ENCODE measurements around the gene SLC9A8. TPM values are rescaled to one million over a fixed set of nuclear protein-coding genes. Genes with fewer than 3 reads are reported as not detected.

Gene SLC9A8
- total RNA-seq, 2 experiments from 2014 or later, result 9.4 to 11.3 TPM

DNA sequence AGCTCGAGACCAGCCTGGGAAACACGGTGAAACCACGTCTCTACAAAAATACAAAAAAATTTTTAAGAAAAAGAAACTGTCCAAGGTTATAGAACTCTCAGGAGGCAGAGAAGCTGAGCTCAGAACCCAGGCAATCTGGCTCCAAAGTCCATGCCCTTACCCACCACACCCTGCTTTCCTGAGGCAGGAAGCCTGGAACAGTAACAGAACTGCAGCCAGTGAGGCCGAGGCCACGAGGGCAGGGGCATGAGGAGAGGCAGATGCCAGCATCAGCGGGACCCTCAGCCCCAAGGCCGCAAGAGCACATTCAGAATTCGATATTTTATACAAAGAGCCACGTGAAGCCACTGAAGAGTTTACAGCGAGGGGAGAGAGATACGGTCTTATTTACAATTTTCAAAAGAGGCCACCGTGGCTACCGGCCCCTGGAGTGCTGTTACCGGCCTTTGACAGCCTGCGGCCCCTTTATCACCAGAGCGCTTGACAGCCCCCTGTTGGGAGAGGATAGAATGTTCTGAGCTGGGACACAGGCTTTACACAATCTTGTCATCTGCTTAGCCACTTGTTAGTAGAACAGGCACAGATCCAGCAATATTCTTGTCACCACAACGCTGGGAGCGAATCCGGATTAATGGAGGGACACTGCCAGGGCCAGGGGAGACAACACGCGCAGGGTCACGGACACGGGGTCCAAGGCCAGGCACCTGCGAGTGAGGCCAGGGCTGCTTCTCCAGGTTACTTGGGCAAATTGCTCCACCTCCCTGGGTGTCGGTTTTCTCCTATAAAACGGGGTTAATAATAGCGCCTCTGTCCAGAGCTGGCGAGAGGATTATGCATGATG lies 97.1 kb downstream of the SLC9A8 start:
- peaks cover 17% of the 10 kb centered on the region for H3K36me3 Mint-ChIP-seq (ENCODE audit: low read depth)
- no peak for TF ChIP-seq CTCF (IDR thresholded peaks at IDR 0.05)
- DNase-seq (no peak), ATAC-seq (no peak)
- H3K4me1 Mint-ChIP-seq (ENCODE audit: low read depth), result peaks cover 21% of the 10 kb centered on the region
- ChIA-PET CTCF (interaction anchor here (1.6 to 7.7 kb wide), 2 partner anchors 21 to 50 kb away, joined by 3 to 40 read pairs; no protein-coding TSS in a partner anchor), POLR2A (no interaction called here)
- no peaks in the 10 kb centered on the region for H3K9me3 Mint-ChIP-seq
- no peaks in the 10 kb centered on the region for H3K27me3 Mint-ChIP-seq
- H3K4me3 Mint-ChIP-seq, result no peak overlapping the region
- intact Hi-C loops (cut with micrococcal nuclease), result no loop called here
- H3K27ac Mint-ChIP-seq, result peak overlapping the region; percentile 15

GRCh38 chr20:49910340-49910706 lies 97.7 kb downstream of the SLC9A8 start:
- intact Hi-C loops (cut with micrococcal nuclease), result no loop called here
- peaks cover 21% of the 10 kb centered on the region for H3K4me1 Mint-ChIP-seq (ENCODE audit: low read depth)
- no peaks in the 10 kb centered on the region for H3K27me3 Mint-ChIP-seq
- DNase-seq (no peak), ATAC-seq (no peak)
- CTCF ChIA-PET, result interaction anchor here (1.6 to 7.7 kb wide), 2 partner anchors 22 to 50 kb away, joined by 3 to 40 read pairs; no protein-coding TSS in a partner anchor
- POLR2A ChIA-PET, result no interaction called here
- peaks cover 12% of the 10 kb centered on the region for H3K36me3 Mint-ChIP-seq (ENCODE audit: low read depth)
- no peak for TF ChIP-seq CTCF (IDR thresholded peaks at IDR 0.05)
- no peak overlapping the region for H3K4me3 Mint-ChIP-seq
- H3K27ac Mint-ChIP-seq, result no peak overlapping the region
- H3K9me3 Mint-ChIP-seq, result no peaks in the 10 kb centered on the region

DNA sequence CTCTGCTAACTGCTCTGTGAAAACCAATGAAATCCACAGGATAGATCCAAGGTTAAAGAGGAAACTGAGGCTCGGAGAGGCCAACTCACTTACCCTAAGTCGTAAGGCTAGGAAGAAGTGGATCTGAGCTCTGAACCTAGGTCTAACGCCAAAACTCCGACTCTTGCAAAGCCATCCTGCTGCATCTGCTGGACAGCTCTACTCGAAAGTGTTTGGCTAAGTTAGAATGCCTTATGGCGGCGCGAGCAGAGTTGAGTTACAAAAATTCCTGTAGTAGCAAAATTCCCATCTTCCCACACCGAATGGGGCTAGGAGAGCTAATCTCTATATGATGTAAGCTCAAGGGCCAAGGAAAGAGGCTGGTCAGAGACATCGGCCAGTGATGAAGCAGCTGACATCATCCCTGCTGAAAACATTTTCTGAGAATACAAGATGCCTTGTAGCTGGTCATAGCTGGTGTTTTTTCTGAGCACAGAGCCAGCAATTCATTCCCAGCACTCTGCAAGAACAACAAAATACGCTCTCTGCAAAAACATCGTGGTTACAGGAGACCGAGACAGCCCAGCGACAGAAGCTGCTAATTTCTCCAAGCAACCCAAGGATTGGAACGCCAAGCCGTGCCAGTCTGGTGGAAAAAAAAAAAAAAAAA lies 100.9 kb downstream of the SLC9A8 start:
- no peaks in the 10 kb centered on the region for H3K9me3 Mint-ChIP-seq
- no peak for TF ChIP-seq CTCF (IDR thresholded peaks at IDR 0.05)
- intact Hi-C loops (cut with micrococcal nuclease), result no loop called here
- POLR2A ChIA-PET, result interaction anchor here (0.6 to 1.1 kb wide), 4 partner anchors 9 to 317 kb away, joined by 3 to 5 read pairs (median 3); no protein-coding TSS in a partner anchor
- H3K36me3 Mint-ChIP-seq (ENCODE audit: low read depth), result peaks cover 1% of the 10 kb centered on the region
- peak overlapping the region; percentile 95 for H3K4me3 Mint-ChIP-seq
- ATAC-seq (no peak), DNase-seq (no peak)
- peaks cover 30% of the 10 kb centered on the region for H3K4me1 Mint-ChIP-seq (ENCODE audit: low read depth)
- H3K27me3 Mint-ChIP-seq, result no peaks in the 10 kb centered on the region
- peak overlapping the region; percentile 80 for H3K27ac Mint-ChIP-seq
- CTCF ChIA-PET, result interaction anchor here (1.0 to 7.7 kb wide), 9 partner anchors 12 to 373 kb away, joined by 3 to 40 read pairs (median 3); no protein-coding TSS in a partner anchor

DNA sequence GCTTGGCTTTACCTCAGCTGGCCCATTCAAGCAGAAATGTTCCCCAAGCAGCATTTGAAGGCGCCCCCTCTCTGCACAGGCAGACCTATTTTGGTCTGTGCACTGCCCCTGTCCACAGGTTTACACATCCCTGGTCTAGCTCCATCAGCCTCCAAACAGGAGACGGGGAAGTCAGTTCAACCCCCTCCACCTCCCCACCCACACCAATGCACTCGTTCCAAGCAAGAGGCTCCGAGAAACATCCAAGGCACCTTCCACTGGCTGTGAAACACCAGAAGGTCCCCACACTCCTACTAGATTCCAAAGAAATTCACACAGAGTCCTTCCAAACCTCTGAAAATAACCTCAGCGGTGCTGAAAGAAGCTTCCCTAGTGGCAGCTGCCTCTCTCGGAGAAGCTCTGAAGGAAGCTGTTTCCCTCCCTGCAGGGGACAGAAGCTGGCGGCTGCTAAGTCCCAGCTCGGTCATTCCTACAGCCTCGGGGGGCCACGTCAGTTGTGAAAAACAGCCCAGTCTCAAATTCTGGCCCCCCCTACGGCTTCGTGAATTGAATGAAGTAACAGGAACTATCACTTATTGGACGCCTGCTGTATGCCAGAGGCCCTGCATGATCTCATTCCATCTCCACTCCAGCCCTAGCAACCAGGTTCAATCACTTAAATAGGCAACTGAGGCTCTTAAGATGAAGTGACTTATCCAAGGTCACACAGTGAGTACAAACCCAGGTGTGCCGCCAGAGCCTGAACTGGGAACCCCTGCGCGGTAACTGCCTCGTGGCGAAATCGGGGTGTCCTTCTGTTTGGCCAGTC lies 101.9 kb downstream of the SLC9A8 start:
- Mint-ChIP-seq H3K9me3 (no peaks in the 10 kb centered on the region), H3K27me3 (no peaks in the 10 kb centered on the region), H3K27ac (peak overlapping the region; percentile 80), H3K36me3 (ENCODE audit: low read depth) (no peaks in the 10 kb centered on the region), H3K4me1 (ENCODE audit: low read depth) (peaks cover 30% of the 10 kb centered on the region), H3K4me3 (peak overlapping the region; percentile 95)
- CTCF ChIA-PET, result interaction anchor here (0.9 to 7.7 kb wide), 8 partner anchors 9 to 374 kb away, joined by 3 to 40 read pairs (median 4); no protein-coding TSS in a partner anchor
- intact Hi-C loops (cut with micrococcal nuclease), result no loop called here
- ATAC-seq (peak; percentile 8), DNase-seq (peak; percentile 37)
- TF ChIP-seq CTCF (IDR thresholded peaks at IDR 0.05), result no peak
- POLR2A ChIA-PET, result interaction anchor here (0.6 to 4.2 kb wide), 4 partner anchors 10 to 318 kb away, joined by 3 to 22 read pairs (median 4); partner anchors contain the start of gene RNF114

Data from activated CD8-positive, alpha-beta T cell treated with anti-CD3 and anti-CD28 coated beads for 36 hours (primary cell).